Measurements from ENCODE around the gene PRSS8.

PRSS8 gene

GRCh38 chr16:31099860-31100638, 35.5 kb downstream of the PRSS8 start:
- no peak for DNase-seq

- DNase-seq: peak; percentile 90
Observed at GRCh38 chr16:31094424-31095120, 41.0 kb downstream of the PRSS8 start, which contains the start of gene VKORC1. TSS of gene VKORC1 (minus strand) at chr16:31094797. CDS start at chr16:31094729, 68 bp downstream.

- DNase-seq: no peak
Observed at GRCh38 chr16:31094088-31094423, 41.5 kb downstream of the PRSS8 start.

- no peak for DNase-seq
Observed at GRCh38 chr16:31093132-31093703, 42.3 kb downstream of the PRSS8 start.

- DNase-seq: no peak
Observed at GRCh38 chr16:31092330-31092729, 43.2 kb downstream of the PRSS8 start.

- no peak for DNase-seq
Observed at GRCh38 chr16:31090540-31090939, 45.0 kb downstream of the PRSS8 start.

- no peak for DNase-seq
Observed at GRCh38 chr16:31089199-31089598, 46.3 kb downstream of the PRSS8 start.

- no peak for DNase-seq
Observed at GRCh38 chr16:31088459-31089183, 46.9 kb downstream of the PRSS8 start, which contains the start of gene PRSS53. TSS of gene PRSS53 (minus strand) at chr16:31088943. CDS start at chr16:31088809, 134 bp downstream.

GRCh38 chr16:31087971-31088370, 47.6 kb downstream of the PRSS8 start:
- DNase-seq: no peak

GRCh38 chr16:31087481-31087880, 48.0 kb downstream of the PRSS8 start:
- no peak for DNase-seq

GRCh38 chr16:31086629-31086906, 49.0 kb downstream of the PRSS8 start:
- DNase-seq: no peak

GRCh38 chr16:31085873-31086628, 49.5 kb downstream of the PRSS8 start:
- no peak for DNase-seq

GRCh38 chr16:31085411-31085810, 50.1 kb downstream of the PRSS8 start:
- DNase-seq: no peak

GRCh38 chr16:31084584-31085302, 50.8 kb downstream of the PRSS8 start:
- no peak for DNase-seq

GRCh38 chr16:31083981-31084380, 51.5 kb downstream of the PRSS8 start:
- no peak for DNase-seq

- DNase-seq: no peak
Observed at GRCh38 chr16:31083556-31083955, 52.0 kb downstream of the PRSS8 start.

- no peak for DNase-seq
Observed at GRCh38 chr16:31083081-31083480, 52.4 kb downstream of the PRSS8 start.

- DNase-seq: no peak
Observed at GRCh38 chr16:31082368-31083045, 53.0 kb downstream of the PRSS8 start.
